HK-2 (cell line): Measurements from ENCODE around the gene RNF26.

Source experiments
- DNase-seq: peaks from one replicate; pipeline ENCODE4 v3.0.0-alpha.2; 2018; ENCODE audit not compliant: unreplicated experiment

Gene RNF26

GRCh38 chr11:119336744-119337469 is 2.6 kb downstream of the RNF26 start:
- no peak for DNase-seq

- DNase-seq = peak; percentile 47
Measured at GRCh38 chr11:119337581-119338317, 3.4 kb downstream of the RNF26 start.

- peak; percentile 74 for DNase-seq
Measured at GRCh38 chr11:119338318-119338890, 4.1 kb downstream of the RNF26 start.

- no peak for DNase-seq
Measured at GRCh38 chr11:119338965-119339588, 4.8 kb downstream of the RNF26 start.

- DNase-seq = peak; percentile 64
Measured at GRCh38 chr11:119339589-119340334, 5.4 kb downstream of the RNF26 start.

- peak; percentile 51 for DNase-seq
Measured at GRCh38 chr11:119340335-119341221, 6.3 kb downstream of the RNF26 start, which contains the start of gene C1QTNF5. Gene C1QTNF5 (minus strand): TSS chr11:119340883. CDS start chr11:119340397, 486 bp downstream.

- no peak for DNase-seq
Measured at GRCh38 chr11:119341222-119342022, 7.1 kb downstream of the RNF26 start.

- no peak for DNase-seq
Measured at GRCh38 chr11:119342023-119342300, 7.6 kb downstream of the RNF26 start.

GRCh38 chr11:119342362-119343130 is 8.2 kb downstream of the RNF26 start:
- no peak for DNase-seq

- no peak for DNase-seq
Measured at GRCh38 chr11:119343726-119344125, 9.4 kb downstream of the RNF26 start.

- no peak for DNase-seq
Measured at GRCh38 chr11:119344291-119345010, 10.1 kb downstream of the RNF26 start.

GRCh38 chr11:119345685-119346084 is 11.4 kb downstream of the RNF26 start:
- DNase-seq = no peak

GRCh38 chr11:119346605-119347004 is 12.3 kb downstream of the RNF26 start, which contains the start of gene MFRP:
Gene MFRP (minus strand): TSS chr11:119346705. CDS start chr11:119346513, 192 bp downstream.
- DNase-seq = no peak

- no peak for DNase-seq
Measured at GRCh38 chr11:119347242-119347641, 12.9 kb downstream of the RNF26 start.

- no peak for DNase-seq
Measured at GRCh38 chr11:119347940-119348605, 13.7 kb downstream of the RNF26 start.

- no peak for DNase-seq
Measured at GRCh38 chr11:119350302-119350701, 16.0 kb downstream of the RNF26 start.

- DNase-seq = no peak
Measured at GRCh38 chr11:119351232-119351631, 16.9 kb downstream of the RNF26 start.

GRCh38 chr11:119352857-119353260 is 18.5 kb downstream of the RNF26 start:
- no peak for DNase-seq
